Neural progenitor cell (in vitro differentiated cells): Measurements from ENCODE around the gene ZNF672. TPM values are rescaled to one million over a fixed set of nuclear protein-coding genes. Genes with fewer than 3 reads are reported as not detected.

Experiments used
- DNase-seq: peaks from one replicate; pipeline ENCODE4 v3.0.0-alpha.2; 2016; ENCODE audit warnings: low spot score
- H2AFZ ChIP-seq: fragments of 200-600 bp; sonication (generic); replicated peaks from 2 replicates; pipeline ENCODE4 v1.6.1; 2016; ENCODE audit warnings: antibody characterized with exemption
- H3F3A ChIP-seq: fragments of 200-600 bp; sonication (generic); 2 replicates; pipeline ENCODE4 v1.6.1; 2016; ENCODE audit warnings: antibody characterized with exemption, low read depth
- H3K27ac ChIP-seq: fragments of 200-600 bp; sonication (generic); 2 replicates; pipeline ENCODE4 v1.5.1; 2016; ENCODE audit warnings: mild to moderate bottlenecking
- H3K27me3 ChIP-seq: fragments of 200-600 bp; sonication (generic); 2 replicates; pipeline ENCODE4 v1.6.1; 2016; ENCODE audit warnings: mild to moderate bottlenecking, moderate library complexity
- H3K36me3 ChIP-seq: fragments of 200-600 bp; sonication (generic); 2 replicates; pipeline ENCODE4 v1.5.1; 2016
- H3K4me1 ChIP-seq: fragments of 200-600 bp; sonication (generic); 2 replicates; pipeline ENCODE4 v1.6.1; 2016; ENCODE audit warnings: mixed run types
- H3K4me2 ChIP-seq: fragments of 200-600 bp; sonication (generic); 2 replicates; pipeline ENCODE4 v1.6.1; 2016
- H3K4me3 ChIP-seq: fragments of 200-600 bp; sonication (generic); 2 replicates; pipeline ENCODE4 v1.5.1; 2016
- H3K79me2 ChIP-seq: fragments of 200-600 bp; sonication (generic); 2 replicates; pipeline ENCODE4 v1.6.1; 2016; ENCODE audit warnings: low read depth
- H3K9ac ChIP-seq: fragments of 200-600 bp; sonication (generic); 2 replicates; pipeline ENCODE4 v1.6.1; 2016
- H3K9me3 ChIP-seq: fragments of 200-600 bp; sonication (generic); 2 replicates; pipeline ENCODE4 v1.5.1; 2016; ENCODE audit warnings: low read depth
- H4K20me1 ChIP-seq: fragments of 200-600 bp; sonication (generic); 2 replicates; pipeline ENCODE4 v1.6.1; 2016; ENCODE audit warnings: low read depth
- H3K27ac Mint-ChIP-seq: 3 replicates; pipeline ENCODE4 v1.8.0; 2021; ENCODE audit warnings: mixed read lengths
- H3K27me3 Mint-ChIP-seq: 2 replicates; pipeline ENCODE4 v1.8.0; 2022; ENCODE audit warnings: low read depth, mild to moderate bottlenecking, inconsistent platforms, moderate library complexity, mixed read lengths; ENCODE audit not compliant: insufficient read depth
- H3K36me3 Mint-ChIP-seq: 3 replicates; pipeline ENCODE4 v1.8.0; 2021; ENCODE audit warnings: mixed read lengths
- H3K4me1 Mint-ChIP-seq: 3 replicates; pipeline ENCODE4 v1.8.0; 2021; ENCODE audit warnings: mixed read lengths
- H3K4me3 Mint-ChIP-seq: 3 replicates; pipeline ENCODE4 v1.8.0; 2021; ENCODE audit warnings: mild to moderate bottlenecking, moderate library complexity, mixed read lengths
- H3K9me3 Mint-ChIP-seq: 3 replicates; pipeline ENCODE4 v1.8.0; 2020; ENCODE audit warnings: mixed read lengths
- CTCF ChIP-seq: fragments of 200-600 bp; sonication (generic); IDR thresholded peaks from 2 replicates; pipeline ENCODE4 v1.5.1; 2017; ENCODE audit warnings: antibody characterized with exemption, mild to moderate bottlenecking
- EZH2 ChIP-seq: fragments of 200-600 bp; sonication (generic); IDR thresholded peaks from 2 replicates; pipeline ENCODE4 v1.6.1; 2017; ENCODE audit warnings: antibody characterized with exemption, mild to moderate bottlenecking, moderate library complexity
- EZH2phosphoT487 ChIP-seq: fragments of 200-600 bp; sonication (generic); IDR thresholded peaks from 2 replicates; pipeline ENCODE4 v1.6.1; 2017; ENCODE audit warnings: antibody characterized with exemption
- total RNA-seq: library from RNA; depleted of rRNA; stranded (reverse); fragments of >200 nt; gene quantifications from 2 replicates; pipeline ENCODE4 v1.2.3, GENCODE V29; 2015; ENCODE audit warnings: low replicate concordance

ZNF672 gene
- total RNA-seq, 1 donor from 2014 or later: 16.9 TPM

GRCh38 chr1:248821101-248821500 lies 16.9 kb upstream of the ZNF672 start:
- TF ChIP-seq CTCF (no peak), EZH2 (no peak), EZH2phosphoT487 (no peak)
- H3K9ac ChIP-seq: no peak overlapping the region
- Mint-ChIP-seq H3K4me3 (no peak overlapping the region), H3K27ac (no peak overlapping the region), H3K27me3 (peaks cover 3% of the 10 kb centered on the region), H3K4me1 (peaks cover 21% of the 10 kb centered on the region), H3K36me3 (peaks cover 10% of the 10 kb centered on the region), H3K9me3 (no peaks in the 10 kb centered on the region)
- H3K4me2 ChIP-seq: no peak overlapping the region
- no peak overlapping the region for H3K4me3 ChIP-seq
- peaks cover 15% of the 10 kb centered on the region for H4K20me1 ChIP-seq
- H3K36me3 ChIP-seq: no peaks in the 10 kb centered on the region
- no peak for DNase-seq
- H2AFZ ChIP-seq: no peak overlapping the region
- no peaks in the 10 kb centered on the region for H3K27me3 ChIP-seq
- no peaks in the 10 kb centered on the region for H3F3A ChIP-seq
- H3K79me2 ChIP-seq: peaks cover 71% of the 10 kb centered on the region
- peaks cover 9% of the 10 kb centered on the region for H3K4me1 ChIP-seq
- no peak overlapping the region for H3K27ac ChIP-seq
- H3K9me3 ChIP-seq: no peaks in the 10 kb centered on the region

GRCh38 chr1:248821641-248822040 lies 16.4 kb upstream of the ZNF672 start:
- no peak overlapping the region for H2AFZ ChIP-seq
- H3K9ac ChIP-seq: no peak overlapping the region
- peaks cover 15% of the 10 kb centered on the region for H4K20me1 ChIP-seq
- H3K4me3 ChIP-seq: no peak overlapping the region
- H3K9me3 ChIP-seq: no peaks in the 10 kb centered on the region
- TF ChIP-seq EZH2phosphoT487 (no peak), CTCF (no peak), EZH2 (no peak)
- H3K36me3 ChIP-seq: no peaks in the 10 kb centered on the region
- Mint-ChIP-seq H3K9me3 (no peaks in the 10 kb centered on the region), H3K4me3 (no peak overlapping the region), H3K27me3 (peaks cover 3% of the 10 kb centered on the region), H3K4me1 (peaks cover 23% of the 10 kb centered on the region), H3K36me3 (peaks cover 8% of the 10 kb centered on the region), H3K27ac (no peak overlapping the region)
- DNase-seq: no peak
- no peak overlapping the region for H3K4me2 ChIP-seq
- H3K79me2 ChIP-seq: peaks cover 71% of the 10 kb centered on the region
- peaks cover 5% of the 10 kb centered on the region for H3F3A ChIP-seq
- H3K27me3 ChIP-seq: no peaks in the 10 kb centered on the region
- H3K27ac ChIP-seq: no peak overlapping the region
- peaks cover 9% of the 10 kb centered on the region for H3K4me1 ChIP-seq

GRCh38 chr1:248822148-248823032 lies 15.6 kb upstream of the ZNF672 start:
- Histone ChIP-seq H3K4me2 (no peak overlapping the region), H3K27ac (no peak overlapping the region), H3K9ac (no peak overlapping the region), H3K27me3 (no peaks in the 10 kb centered on the region), H2AFZ (no peak overlapping the region), H4K20me1 (peaks cover 15% of the 10 kb centered on the region), H3K4me3 (no peak overlapping the region), H3K79me2 (peaks cover 71% of the 10 kb centered on the region), H3K9me3 (no peaks in the 10 kb centered on the region), H3F3A (peaks cover 7% of the 10 kb centered on the region), H3K36me3 (no peaks in the 10 kb centered on the region), H3K4me1 (peaks cover 14% of the 10 kb centered on the region)
- Mint-ChIP-seq H3K36me3 (peaks cover 6% of the 10 kb centered on the region), H3K9me3 (no peaks in the 10 kb centered on the region), H3K27me3 (peaks cover 3% of the 10 kb centered on the region), H3K4me1 (peaks cover 28% of the 10 kb centered on the region), H3K27ac (no peak overlapping the region), H3K4me3 (no peak overlapping the region)
- no peak for DNase-seq
- TF ChIP-seq EZH2 (no peak), CTCF (no peak), EZH2phosphoT487 (no peak)
